ENCODE measurements around the gene CEMIP.

GRCh38 chr15:80931191-80931590 lies 152.0 kb downstream of the CEMIP start:
- TF ChIP-seq RAD51 (IDR thresholded peaks at IDR 0.05; ENCODE audit: borderline replicate concordance) (no peak), EP300 (IDR thresholded peaks at IDR 0.05; ENCODE audit: low read depth in 2 of 2, low read length in 2 of 2) (no peak), EP300 (CRISPR knock-in tag; IDR thresholded peaks at IDR 0.05; ENCODE audit: borderline replicate concordance) (no peak), EED (CRISPR knock-in tag; IDR thresholded peaks at IDR 0.05) (no peak), CTCF (CRISPR knock-in tag; IDR thresholded peaks at IDR 0.05) (no peak), ZBTB26 (CRISPR knock-in tag; IDR thresholded peaks at IDR 0.05; ENCODE audit: borderline replicate concordance) (no peak), BCL6 (CRISPR knock-in tag; IDR thresholded peaks at IDR 0.05) (no peak), GABPA (IDR thresholded peaks at IDR 0.05; ENCODE audit: low read depth, low read length) (no peak), GABPA (CRISPR knock-in tag; IDR thresholded peaks at IDR 0.05; ENCODE audit: low read depth) (no peak), MLLT10 (CRISPR knock-in tag; IDR thresholded peaks at IDR 0.05) (no peak), E2F1 (CRISPR knock-in tag; IDR thresholded peaks at IDR 0.05) (no peak), NR2C2 (CRISPR knock-in tag; IDR thresholded peaks at IDR 0.05; ENCODE audit: borderline replicate concordance) (no peak), ATF3 (CRISPR knock-in tag; IDR thresholded peaks at IDR 0.05) (no peak)
